TTC549 (cell line): ENCODE measurements around the gene CLCN1.

ENCODE experiments used
- FAIRE-seq: peaks from 2 replicates; lab custom pipeline; 2012; peaks lifted over from hg19 to GRCh38; lab: Jason Lieb, UNC

CLCN1 gene

DNA sequence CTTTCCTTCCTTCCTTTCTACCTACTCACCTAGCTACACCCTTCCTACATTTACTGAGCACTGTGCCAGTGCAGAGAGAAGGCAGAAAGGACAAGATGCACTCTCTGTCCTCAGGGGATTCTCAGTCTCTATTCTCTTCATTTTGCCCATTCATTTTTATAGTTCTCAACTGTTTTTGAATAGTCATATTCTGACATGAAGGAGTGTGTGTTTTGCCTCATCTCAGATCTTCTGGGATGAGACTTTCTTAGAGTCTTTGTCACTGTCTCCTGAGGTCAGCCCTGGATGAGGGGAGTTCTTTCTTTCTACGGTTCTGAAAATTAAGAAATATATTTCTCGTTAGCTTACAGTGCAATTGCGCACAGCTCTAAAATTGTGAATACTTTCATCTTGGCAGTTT, 21.3 kb downstream of the CLCN1 start:
- no peak for FAIRE-seq

- FAIRE-seq: no peak
Measured at GRCh38 chr7:143341842-143342241, 25.9 kb downstream of the CLCN1 start.

DNA sequence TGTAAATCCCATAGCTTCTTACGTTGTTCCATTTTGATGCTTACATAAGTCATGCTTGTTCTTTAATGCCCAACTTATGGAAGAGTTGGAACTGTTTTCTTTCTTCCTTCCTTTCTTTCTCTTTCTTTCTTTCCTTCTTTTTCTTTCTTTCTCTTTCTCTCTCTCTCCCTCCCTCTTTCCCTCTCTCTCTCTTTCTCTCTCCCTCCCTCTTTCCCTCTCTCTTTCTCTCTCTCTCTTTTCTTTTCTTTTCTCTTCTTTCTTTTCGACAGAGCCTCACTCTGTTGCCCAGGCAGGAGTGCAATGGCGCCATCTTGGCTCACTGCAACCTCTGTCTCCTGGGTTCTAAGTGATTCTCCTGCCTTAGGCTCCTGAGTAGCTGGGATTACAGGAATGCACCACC, 27.7 kb downstream of the CLCN1 start:
- FAIRE-seq: no peak

- FAIRE-seq: no peak
Measured at GRCh38 chr7:143345428-143345900, 29.6 kb downstream of the CLCN1 start.

DNA sequence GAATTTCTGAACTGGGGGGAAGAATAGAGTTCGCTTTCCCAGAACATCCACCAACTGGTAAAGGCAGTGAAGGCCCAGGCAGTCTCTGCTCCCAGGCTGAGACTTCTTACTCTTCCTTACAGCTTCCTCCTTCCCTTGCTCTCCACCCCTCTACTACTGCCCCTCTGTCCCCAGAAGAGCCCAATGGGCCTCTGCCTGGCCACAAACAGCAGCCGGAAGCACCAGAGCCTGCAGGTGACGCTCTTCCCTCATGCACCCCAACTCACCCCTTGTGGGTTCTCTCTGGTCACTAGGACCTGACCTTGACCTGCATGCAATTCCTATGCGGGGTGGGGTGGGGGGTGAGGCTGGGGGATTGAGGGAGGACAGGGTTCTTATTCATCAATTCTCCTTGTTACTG, 30.1 kb downstream of the CLCN1 start:
- FAIRE-seq: no peak

DNA sequence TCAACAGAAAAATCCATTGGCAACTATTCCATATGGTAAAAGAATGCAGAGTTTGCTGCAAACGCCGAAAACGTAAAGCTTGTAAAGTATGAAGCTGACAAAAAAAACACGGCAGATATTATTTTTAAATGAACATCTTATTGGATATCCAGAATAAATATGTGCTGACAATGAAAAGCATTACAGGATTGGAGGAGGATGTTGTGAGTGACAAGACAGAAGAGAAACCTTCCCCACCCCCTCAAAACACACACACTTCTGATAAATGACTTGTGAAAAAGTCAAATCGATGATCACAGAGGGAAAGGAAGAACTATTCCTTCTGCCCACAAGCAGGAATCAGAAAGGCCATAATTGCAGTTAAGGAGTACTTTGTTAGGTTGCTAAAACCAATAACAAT, 32.0 kb downstream of the CLCN1 start:
- no peak for FAIRE-seq

GRCh38 chr7:143351060-143351459, 35.1 kb downstream of the CLCN1 start:
- no peak for FAIRE-seq

DNA sequence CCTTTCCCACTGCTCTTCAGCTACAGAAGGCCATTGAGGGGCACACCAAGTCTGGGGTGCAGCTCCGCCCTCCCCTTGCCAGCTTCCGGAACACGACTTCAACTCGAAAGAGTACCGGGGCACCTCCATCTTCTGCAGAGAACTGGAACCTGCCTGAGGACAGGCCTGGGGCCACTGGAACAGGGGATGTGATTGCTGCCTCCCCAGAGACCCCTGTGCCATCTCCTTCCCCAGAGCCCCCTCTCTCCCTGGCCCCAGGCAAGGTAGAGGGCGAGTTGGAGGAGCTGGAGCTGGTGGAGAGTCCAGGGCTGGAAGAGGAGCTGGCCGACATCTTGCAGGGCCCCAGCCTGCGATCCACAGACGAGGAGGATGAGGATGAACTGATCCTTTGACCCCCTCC, 35.7 kb downstream of the CLCN1 start:
- no peak for FAIRE-seq

- no peak for FAIRE-seq
Measured at GRCh38 chr7:143352531-143353002, 36.7 kb downstream of the CLCN1 start.

DNA sequence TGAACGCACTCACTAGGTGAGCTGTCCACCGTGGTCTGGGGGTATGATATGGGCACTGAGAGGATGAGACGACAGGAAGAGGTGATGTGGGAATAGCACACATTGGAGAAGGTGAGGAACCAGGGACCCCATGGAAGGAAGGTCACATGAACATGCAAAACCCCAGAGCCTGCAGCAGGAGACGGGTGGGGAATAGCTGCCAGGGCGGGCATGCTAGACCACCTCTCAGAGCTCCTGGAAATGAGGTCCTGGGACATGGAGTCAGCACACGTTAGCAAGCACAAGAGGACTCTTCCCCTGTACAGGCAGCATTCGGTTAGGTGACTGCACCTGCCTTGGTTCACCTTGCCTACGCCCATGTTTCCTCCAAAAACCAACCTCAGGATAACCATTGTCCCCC, 38.5 kb downstream of the CLCN1 start:
- FAIRE-seq: no peak

DNA sequence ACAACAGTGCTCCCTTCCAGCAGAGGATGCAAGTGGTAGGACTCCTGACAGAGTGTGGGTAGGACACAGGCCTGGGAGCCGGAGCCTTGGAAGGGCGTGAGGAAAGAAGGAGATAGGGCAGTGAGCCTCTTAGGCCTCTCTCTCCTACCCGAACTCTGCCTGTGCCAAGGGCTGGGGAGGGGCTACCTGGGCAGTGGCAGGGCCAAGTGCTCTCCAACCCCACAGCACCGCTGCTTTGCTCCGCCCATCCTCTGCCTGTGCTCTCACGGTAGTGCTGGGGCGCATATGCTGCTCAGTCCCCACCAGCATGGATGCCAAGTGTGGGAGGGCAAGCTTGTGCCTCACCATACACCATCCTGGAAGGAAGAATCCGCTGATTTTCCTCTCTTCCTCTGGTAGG, 39.1 kb downstream of the CLCN1 start:
- no peak for FAIRE-seq

GRCh38 chr7:143355450-143356385, 39.8 kb downstream of the CLCN1 start:
- FAIRE-seq: no peak

- no peak for FAIRE-seq
Measured at GRCh38 chr7:143356414-143357050, 40.6 kb downstream of the CLCN1 start.

DNA sequence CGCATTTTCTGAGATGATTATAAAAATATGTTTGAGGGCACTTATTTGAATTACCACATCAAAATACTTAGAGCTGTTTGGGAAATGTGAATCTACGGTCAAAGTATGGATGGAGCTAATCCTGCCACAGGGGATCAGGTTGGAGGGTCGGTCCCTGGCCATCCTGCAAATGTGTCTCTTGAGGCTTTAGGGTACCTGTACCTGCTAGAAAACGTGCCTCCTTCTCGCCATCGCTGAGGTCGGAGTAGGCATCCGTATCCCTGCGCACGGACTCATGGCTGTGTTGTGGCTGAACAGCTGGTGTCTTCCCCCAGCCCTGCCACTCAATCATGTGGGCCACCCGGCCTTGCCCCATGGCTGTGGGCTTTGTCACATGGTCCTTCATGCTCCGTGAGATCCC, 42.7 kb downstream of the CLCN1 start:
- no peak for FAIRE-seq

DNA sequence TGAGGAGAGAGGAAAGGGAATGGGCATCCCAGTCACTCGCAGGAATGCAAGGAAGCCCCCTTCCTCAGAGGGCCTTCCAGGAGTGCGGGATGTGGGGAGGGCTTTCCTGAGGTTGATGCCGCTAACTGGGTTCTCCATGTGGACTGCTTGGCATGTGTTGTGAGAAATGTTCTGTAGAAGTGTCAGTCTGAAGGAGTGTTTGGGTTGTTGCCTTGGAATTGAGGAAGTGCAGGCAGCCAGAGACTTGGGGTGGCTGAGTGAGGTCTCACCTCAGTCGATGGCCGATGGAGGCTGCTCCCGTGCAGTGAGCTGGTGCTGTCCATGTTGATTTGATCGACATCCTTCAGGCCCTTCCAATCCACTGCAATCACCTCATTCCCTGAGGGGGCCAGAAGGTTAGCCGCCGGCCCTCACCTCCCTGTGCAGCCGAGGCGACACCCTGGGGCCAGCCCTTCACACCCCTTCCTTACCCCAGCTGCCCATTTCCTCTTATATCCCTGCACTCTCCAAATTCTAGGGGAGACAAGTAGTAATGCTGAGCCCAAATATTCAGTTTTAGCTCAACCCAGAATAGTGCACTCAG, 44.0 kb downstream of the CLCN1 start:
- no peak for FAIRE-seq

DNA sequence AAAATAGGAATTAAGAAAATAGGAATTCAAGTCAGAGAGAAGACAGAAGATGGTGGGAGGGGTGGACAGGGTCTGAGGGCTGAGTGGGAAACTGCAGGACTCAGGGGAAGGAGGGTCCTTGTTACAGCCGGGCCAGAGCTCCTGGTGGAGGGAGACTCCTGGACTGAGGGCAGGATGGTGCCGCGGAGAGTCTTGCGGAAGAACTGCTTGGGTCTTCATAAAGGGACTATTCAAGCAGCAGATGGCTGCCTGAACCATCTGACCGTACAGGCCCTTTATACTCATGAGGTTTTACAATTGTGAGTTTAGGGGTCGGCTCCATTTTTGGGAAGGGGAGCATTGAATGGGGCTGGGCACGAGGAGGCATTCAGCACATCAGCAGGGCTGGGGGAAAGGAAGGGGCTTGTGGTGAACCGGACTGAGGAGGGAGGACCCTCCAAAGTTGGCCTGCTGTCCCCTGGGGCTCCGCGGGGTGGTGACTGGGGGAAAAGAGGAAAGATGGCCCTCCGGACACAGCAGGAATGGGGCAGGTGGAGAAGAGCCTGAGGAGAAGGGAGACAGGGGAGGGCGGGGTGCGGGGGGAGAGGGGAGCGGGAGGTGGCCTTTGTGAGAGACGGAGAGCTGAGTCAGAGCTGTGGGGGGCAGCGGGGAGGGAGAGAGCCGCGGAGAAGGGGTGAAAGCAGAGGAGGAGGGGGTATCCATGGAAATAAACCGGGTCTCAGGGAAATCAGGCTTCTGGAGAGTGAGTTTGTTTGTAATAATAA, 45.1 kb downstream of the CLCN1 start:
- no peak for FAIRE-seq

GRCh38 chr7:143361552-143362130, 45.7 kb downstream of the CLCN1 start:
- FAIRE-seq: no peak

DNA sequence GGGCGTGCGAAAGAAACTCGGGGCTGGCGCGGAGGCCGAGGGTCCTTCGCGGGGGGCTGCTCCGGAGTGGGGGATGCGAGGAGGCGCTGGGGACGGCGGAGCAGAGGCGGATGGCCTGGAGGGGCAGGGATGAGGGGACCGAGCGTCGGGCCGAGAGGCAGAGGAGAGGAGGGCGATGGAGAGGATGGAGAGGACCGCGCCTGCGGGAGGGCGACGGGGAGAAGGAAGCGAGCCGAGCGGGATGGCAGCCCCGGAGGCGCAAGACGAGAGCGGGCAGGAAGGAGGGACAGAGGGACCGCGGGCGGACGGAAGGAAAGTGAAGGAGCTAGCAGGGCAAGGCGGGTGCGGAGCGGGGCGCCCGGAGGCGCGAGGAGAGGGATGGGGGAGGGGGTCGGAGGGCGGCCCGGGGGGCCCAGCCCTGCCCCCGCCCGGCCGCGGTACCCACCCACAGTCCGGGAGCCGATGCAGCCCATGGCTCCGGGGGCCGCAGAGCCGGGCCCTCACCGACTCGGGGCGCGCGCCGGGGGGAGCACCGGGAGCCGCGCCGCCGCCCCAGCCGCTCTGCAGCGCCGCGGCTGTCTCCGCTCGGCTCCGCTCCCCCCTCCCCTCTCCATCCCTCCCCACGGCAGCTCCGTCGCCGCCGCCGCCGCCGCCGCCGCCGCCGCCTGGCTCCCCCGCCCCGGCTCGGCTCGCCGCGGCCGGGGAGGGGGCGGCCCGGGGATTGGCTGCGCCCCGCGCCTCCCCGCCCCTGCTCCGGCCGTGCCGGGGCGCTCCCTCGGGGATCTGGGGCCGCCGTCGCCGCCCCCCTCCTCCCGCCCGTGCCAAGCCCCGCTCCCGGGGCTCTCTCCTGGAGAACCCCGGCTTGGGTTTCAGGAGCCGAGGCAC, 46.5 kb downstream of the CLCN1 start, which contains the start of gene FAM131B:
Gene FAM131B (minus strand): TSS at position 583 of the 885 bp plus-strand sequence. CDS start 110 bp downstream, at position 473.
- no peak for FAIRE-seq

DNA sequence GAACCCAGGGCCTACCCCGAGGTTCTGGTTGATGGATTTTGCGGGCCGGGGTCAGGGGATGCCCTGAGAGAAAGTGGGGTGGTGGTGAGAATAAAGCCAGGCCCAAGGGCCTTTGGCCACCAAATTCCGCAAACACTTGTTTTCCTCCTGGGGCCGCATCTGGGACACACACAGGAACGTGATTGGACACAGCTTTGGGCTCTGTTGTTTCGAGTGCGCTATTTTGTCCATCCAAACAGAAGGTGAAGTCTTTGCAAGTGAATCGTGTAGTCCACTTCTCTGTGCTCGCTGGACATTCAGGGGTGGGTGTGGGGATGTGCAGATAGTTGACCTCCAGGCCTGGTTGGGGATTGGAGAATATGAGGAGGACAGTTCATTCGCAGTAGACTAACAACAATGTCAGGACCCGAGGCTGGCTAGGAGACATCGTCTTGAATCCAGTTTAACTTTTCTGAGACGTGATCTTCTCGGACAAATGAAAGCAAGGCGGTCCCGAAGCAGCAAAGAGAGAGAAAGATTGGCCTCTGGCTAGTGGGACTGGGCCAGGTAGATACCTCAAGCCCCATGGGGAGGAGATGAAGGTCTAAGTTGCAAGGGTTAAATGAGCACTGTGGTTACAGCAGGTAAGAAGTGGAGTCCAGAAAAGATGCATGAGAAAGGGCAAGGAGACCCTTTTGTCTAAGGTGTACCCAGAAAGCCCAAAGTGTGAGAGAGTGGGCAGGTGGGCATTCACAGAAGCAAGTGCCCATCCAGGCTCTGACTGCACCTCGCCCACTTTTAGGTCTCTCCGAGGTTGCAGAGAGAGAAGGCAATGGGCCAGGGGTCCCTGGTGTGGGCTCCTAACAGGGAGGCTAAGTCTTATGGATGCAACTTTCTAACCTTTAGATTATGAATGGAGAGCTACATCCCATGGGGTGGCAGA, 47.4 kb downstream of the CLCN1 start:
- FAIRE-seq: no peak

DNA sequence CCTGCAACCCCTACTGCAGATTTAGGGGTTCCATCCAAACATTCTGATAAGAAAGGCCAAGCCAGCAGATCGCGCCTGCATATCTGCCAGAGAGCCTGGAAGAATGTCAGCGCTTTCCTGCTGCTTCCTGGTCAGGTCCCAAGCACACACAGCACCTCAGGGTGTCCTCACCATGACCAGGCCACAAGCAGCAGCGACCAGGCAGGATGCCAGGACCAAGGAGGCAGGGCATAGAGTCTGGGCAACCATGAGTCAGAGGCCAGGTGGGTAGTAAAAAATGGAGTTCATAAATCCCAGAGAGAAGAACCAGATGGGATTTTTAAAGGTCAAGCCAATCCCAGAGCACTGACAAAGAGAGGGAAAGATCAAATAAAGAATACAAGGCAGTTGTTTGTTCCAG, 52.1 kb downstream of the CLCN1 start:
- FAIRE-seq: no peak
